Endothelial cell of umbilical vein (primary cell): Measurements from ENCODE around the gene TBC1D14. TPM values are rescaled to one million over a fixed set of nuclear protein-coding genes. Genes with fewer than 3 reads are reported as not detected.

ENCODE experiments used
- BruUV-seq: library from RNA; stranded (reverse); fragments of 400-500 nt; replicated peaks from 2 replicates; lab custom pipeline; 2021; lab: Mats Ljungman, UMichigan
- CTCF ChIA-PET: fragments of 300-600, 350-600 bp; sonication (Branson Sonifier 250); formaldehyde crosslinking; loops from one replicate; lab custom pipeline; 2021; ENCODE audit warnings: antibody characterized with exemption, inconsistent platforms; lab: Charles Lee
- POLR2A ChIA-PET: fragments of 300-600, 350-600 bp; sonication (Branson Sonifier 250); formaldehyde crosslinking; loops from one replicate; lab custom pipeline; 2021; ENCODE audit warnings: antibody characterized with exemption, inconsistent platforms; lab: Charles Lee
- DNase-seq: peaks from one replicate; pipeline ENCODE4 v3.0.0-alpha.2; 2011; ENCODE audit warnings: low read depth, low spot score
- FAIRE-seq: peaks from 2 replicates; lab custom pipeline; 2011; peaks lifted over from hg19 to GRCh38; lab: Jason Lieb, UNC
- H2AFZ ChIP-seq: 2 replicates; pipeline ENCODE4 v1.6.0; 2012; ENCODE audit warnings: low read depth, low read length, control low read depth, inconsistent platforms
- H3K27ac ChIP-seq: 2 replicates; pipeline ENCODE4 v1.5.1; 2011; ENCODE audit warnings: low read depth, mild to moderate bottlenecking, control low read depth, low read length, moderate library complexity; ENCODE audit not compliant: insufficient read depth
- H3K27me3 ChIP-seq, 2 experiments: 2 replicates each; pipeline versions ENCODE4 v1.6.0 to v1.6.1; 2011; ENCODE audit warnings: low read length in 2 of 2, mixed read lengths in 1 of 2; ENCODE audit not compliant: control insufficient read depth in 2 of 2, insufficient read depth in 2 of 2
- H3K36me3 ChIP-seq, 2 experiments: 2 replicates in 1 of 2; 3 replicates in 1 of 2; pipeline ENCODE4 v1.5.1; 2011; ENCODE audit warnings: low read length in 2 of 2, mild to moderate bottlenecking in 1 of 2, moderate library complexity in 1 of 2; ENCODE audit not compliant: control insufficient read depth in 2 of 2, insufficient read depth in 2 of 2; ENCODE audit errors: extremely low read depth in 1 of 2
- H3K4me1 ChIP-seq: 3 replicates; pipeline ENCODE4 v1.5.1; 2011; ENCODE audit warnings: mild to moderate bottlenecking, low read length; ENCODE audit not compliant: control insufficient read depth, insufficient read depth; ENCODE audit errors: extremely low read depth
- H3K4me2 ChIP-seq: 2 replicates; pipeline ENCODE4 v1.6.1; 2011; ENCODE audit warnings: low read length, control low read depth, mixed read lengths; ENCODE audit not compliant: insufficient read depth
- H3K4me3 ChIP-seq, 3 experiments: fragments of 200-600 bp in 1 of 3; sonication (generic), shearing (Covaris generic) in 1 of 3; replicated peaks in 1 of 3; 2 replicates each; pipeline ENCODE4 v1.5.1; 2011 to 2016; ENCODE audit warnings: control low read depth in 3 of 3, low read length in 3 of 3, mild to moderate bottlenecking in 2 of 3, inconsistent platforms in 1 of 3, low read depth in 1 of 3, moderate library complexity in 1 of 3; ENCODE audit not compliant: insufficient read depth in 1 of 3
- H3K79me2 ChIP-seq: 2 replicates; pipeline ENCODE4 v1.6.0; 2012; ENCODE audit warnings: low read length, inconsistent platforms; ENCODE audit not compliant: control insufficient read depth, insufficient read depth
- H3K9ac ChIP-seq: replicated peaks from 2 replicates; pipeline ENCODE3; 2011; ENCODE audit warnings: low read length, control low read depth; ENCODE audit not compliant: insufficient read depth; ENCODE audit errors: extremely low read depth
- H3K9me1 ChIP-seq: replicated peaks from 3 replicates; pipeline ENCODE4 v1.6.0; 2011; ENCODE audit warnings: mild to moderate bottlenecking, low read length; ENCODE audit not compliant: control insufficient read depth, insufficient read depth; ENCODE audit errors: extremely low read depth
- H3K9me3 ChIP-seq: replicated peaks from 2 replicates; pipeline ENCODE4 v1.5.1; 2012; ENCODE audit warnings: low read length, inconsistent platforms; ENCODE audit not compliant: control insufficient read depth, insufficient read depth
- H4K20me1 ChIP-seq: replicated peaks from 2 replicates; pipeline ENCODE3; 2011; ENCODE audit warnings: mild to moderate bottlenecking, low read length; ENCODE audit not compliant: control insufficient read depth, insufficient read depth; ENCODE audit errors: extremely low read depth
- CTCF ChIP-seq, 2 donors: IDR thresholded peaks; 1 replicate in 1 of 2; 2 replicates in 1 of 2; pipeline ENCODE4 v1.5.1; 2011; ENCODE audit warnings: low read length in 2 of 2, mild to moderate bottlenecking in 2 of 2, moderate library complexity in 2 of 2, control low read depth in 1 of 2, inconsistent platforms in 1 of 2, low read depth in 1 of 2; ENCODE audit not compliant: insufficient read depth in 1 of 2; ENCODE audit errors: extremely low read depth in 1 of 2
- EZH2 ChIP-seq: IDR thresholded peaks from 2 replicates; pipeline ENCODE4 v1.6.1; 2012; ENCODE audit warnings: borderline replicate concordance, low read depth, mild to moderate bottlenecking, moderate library complexity, low read length, inconsistent platforms; ENCODE audit not compliant: severe bottlenecking
- FOS ChIP-seq: IDR thresholded peaks from 2 replicates; pipeline ENCODE4 v1.6.1; 2011; ENCODE audit warnings: mild to moderate bottlenecking, low read length, moderate library complexity, borderline replicate concordance; ENCODE audit not compliant: insufficient read depth
- GATA2 ChIP-seq: IDR thresholded peaks from 2 replicates; pipeline ENCODE4 v1.7.0; 2011; ENCODE audit warnings: low read depth, mild to moderate bottlenecking, moderate library complexity, mixed read lengths, low read length; ENCODE audit not compliant: insufficient read length, insufficient read depth
- JUN ChIP-seq: IDR thresholded peaks from 2 replicates; pipeline ENCODE4 v1.6.1; 2011; ENCODE audit warnings: borderline replicate concordance, low read depth; ENCODE audit not compliant: insufficient read length, insufficient read depth
- MAX ChIP-seq: IDR thresholded peaks from 2 replicates; pipeline ENCODE4 v1.6.1; 2011; ENCODE audit not compliant: insufficient read depth, insufficient read length
- MYC ChIP-seq: IDR thresholded peaks from one replicate; pipeline ENCODE4 v1.6.1; 2011; ENCODE audit warnings: mild to moderate bottlenecking, low read depth, low read length
- POLR2A ChIP-seq: IDR thresholded peaks from 2 replicates; pipeline ENCODE4 v1.6.1; 2012; ENCODE audit warnings: low read depth, mild to moderate bottlenecking, control low read depth, low read length
- POLR2AphosphoS5 ChIP-seq: IDR thresholded peaks from 2 replicates; pipeline ENCODE4 v1.6.1; 2012; ENCODE audit warnings: low read depth, mild to moderate bottlenecking, control low read depth, low read length, moderate library complexity; ENCODE audit not compliant: insufficient read depth
- dilution Hi-C: fragments of 300-500 bp; cut with MboI; formaldehyde crosslinking; loops from one replicate; pipeline ENCODE4 v1.15.0; 2019; ENCODE audit warnings: low sequenced_read_pairs; ENCODE audit not compliant: extremely low pct_ligation_motif_present
- intact Hi-C: fragments of 100-400 bp; cut with micrococcal nuclease; formaldehyde crosslinking; loops from one replicate; pipeline ENCODE4 v1.10.0; 2022
- polyA plus RNA-seq, 4 experiments: library from polyadenylated mRNA; depleted of rRNA in 3 of 4; stranded (reverse) in 3 of 4; unstranded in 1 of 4; fragments of >200 nt; gene quantifications; 2 replicates each; pipeline versions ENCODE4 v1.2.1 to v1.2.3, GENCODE V29; 2011 to 2012; ENCODE audit warnings: missing spikeins in 1 of 4
- total RNA-seq: library from RNA; stranded (reverse); gene quantifications from 2 replicates; pipeline ENCODE4 v1.2.3, GENCODE V29; 2021

Gene TBC1D14
- total and polyA plus RNA-seq, 2 donors (not counting 3 experiments of a cell fraction or from before 2014, with no cell fraction given), result 23.7 to 24.8 TPM

GRCh38 chr4:6941796-6942195, 32.2 kb downstream of the TBC1D14 start:
- Histone ChIP-seq H3K27ac (no peak overlapping the region), H3K79me2 (no peaks in the 10 kb centered on the region), H3K9me3 (no peaks in the 10 kb centered on the region), H3K4me2 (peak overlapping the region; percentile 2), H3K27me3 (no peaks in the 10 kb centered on the region), H3K9ac (no peak overlapping the region), H3K4me3 (no peak overlapping the region), H3K36me3 (no peaks in the 10 kb centered on the region), H3K4me1 (peaks cover 21% of the 10 kb centered on the region), H3K9me1 (no peaks in the 10 kb centered on the region), H2AFZ (no peak overlapping the region), H4K20me1 (no peaks in the 10 kb centered on the region)
- dilution Hi-C loops, result no loop called here
- ChIA-PET CTCF (interaction anchor here (0.7 to 2.1 kb wide), 3 partner anchors 15 to 129 kb away, joined by 3 to 6 read pairs (median 4); no protein-coding TSS in a partner anchor), POLR2A (interaction anchor here (0.6 kb wide), 1 partner anchor 98 kb away, joined by 7 read pairs; no protein-coding TSS in a partner anchor)
- intact Hi-C loops, result loop anchor here (2.0 kb wide), 1 partner anchor 31 kb away; no protein-coding TSS in a partner anchor
- no peak for TF ChIP-seq POLR2AphosphoS5
- no peak for TF ChIP-seq MAX
- TF ChIP-seq GATA2, result no peak
- TF ChIP-seq POLR2A, result no peak
- TF ChIP-seq JUN, result no peak
- TF ChIP-seq MYC, result no peak
- no peak for TF ChIP-seq CTCF (IDR thresholded peaks at IDR 0.05; ENCODE audit: extremely low read depth in 1 of 2, insufficient read depth in 1 of 2, low read depth in 1 of 2, low read length in 2 of 2)
- no peak for TF ChIP-seq EZH2
- no peak for TF ChIP-seq FOS
- BruUV-seq, result no TSS peak
- no peak for FAIRE-seq
- no peak for DNase-seq
